Measurements from ENCODE around the gene COL5A1.

The COL5A1 gene

GRCh38 chr9:134880484-134881312 lies 239.1 kb downstream of the COL5A1 start, which contains the start of gene FCN2:
FCN2 (plus strand) TSS chr9:134880810; CDS start chr9:134880822, 12 bp downstream.
- no peak for DNase-seq (ENCODE audit: low spot score)

GRCh38 chr9:134881313-134881670 lies 239.7 kb downstream of the COL5A1 start:
- DNase-seq (ENCODE audit: low spot score), result no peak

- no peak for DNase-seq (ENCODE audit: low spot score)
These were observed 240.7 kb downstream of the COL5A1 start for GRCh38 chr9:134882204-134882785.

- DNase-seq (ENCODE audit: low spot score), result no peak
These were observed 241.6 kb downstream of the COL5A1 start for GRCh38 chr9:134883040-134883782.

- DNase-seq (ENCODE audit: low spot score), result no peak
These were observed 242.9 kb downstream of the COL5A1 start for GRCh38 chr9:134884492-134884891.

GRCh38 chr9:134885001-134885678 lies 243.5 kb downstream of the COL5A1 start:
- DNase-seq (ENCODE audit: low spot score), result no peak

- no peak for DNase-seq (ENCODE audit: low spot score)
These were observed 244.2 kb downstream of the COL5A1 start for GRCh38 chr9:134885679-134886412.

GRCh38 chr9:134886413-134886913 lies 244.9 kb downstream of the COL5A1 start:
- no peak for DNase-seq (ENCODE audit: low spot score)

GRCh38 chr9:134887219-134887618 lies 245.6 kb downstream of the COL5A1 start:
- no peak for DNase-seq (ENCODE audit: low spot score)

GRCh38 chr9:134887686-134888602 lies 246.3 kb downstream of the COL5A1 start:
- no peak for DNase-seq (ENCODE audit: low spot score)

- no peak for DNase-seq (ENCODE audit: low spot score)
These were observed 247.1 kb downstream of the COL5A1 start for GRCh38 chr9:134888603-134889190.

GRCh38 chr9:134889386-134890154 lies 248.0 kb downstream of the COL5A1 start:
- DNase-seq (ENCODE audit: low spot score), result no peak

- DNase-seq (ENCODE audit: low spot score), result no peak
These were observed 248.5 kb downstream of the COL5A1 start for GRCh38 chr9:134890155-134890495.

GRCh38 chr9:134891053-134891452 lies 249.4 kb downstream of the COL5A1 start:
- DNase-seq (ENCODE audit: low spot score), result no peak

- no peak for DNase-seq (ENCODE audit: low spot score)
These were observed 250.1 kb downstream of the COL5A1 start for GRCh38 chr9:134891713-134892112.

GRCh38 chr9:134892221-134892620 lies 250.6 kb downstream of the COL5A1 start:
- no peak for DNase-seq (ENCODE audit: low spot score)

- no peak for DNase-seq (ENCODE audit: low spot score)
These were observed 251.3 kb downstream of the COL5A1 start for GRCh38 chr9:134892820-134893420.

All from AG08396 (cell line).